IMR-90 (cell line): Measurements from ENCODE around the gene PRKN. TPM values are rescaled to one million over a fixed set of nuclear protein-coding genes. Genes with fewer than 3 reads are reported as not detected.

ENCODE experiments used
- ATAC-seq: fragments of 200-7000 bp; cut with Tn5 transposase; 2 replicates; pipeline ENCODE4 v1.9.1; 2020; ENCODE audit warnings: low read depth, mild to moderate bottlenecking, moderate library complexity
- Bru-seq: library from RNA; stranded (reverse); fragments of 400-500 nt; gene quantifications from one replicate; lab custom pipeline; 2021; lab: Mats Ljungman, UMichigan
- BruChase-seq, 2 experiments: library from RNA; stranded (reverse); fragments of 400-500 nt; gene quantifications; one replicate each; lab custom pipeline; 2021; lab: Mats Ljungman, UMichigan
- BruUV-seq: library from RNA; stranded (reverse); fragments of 400-500 nt; replicated peaks from 2 replicates; lab custom pipeline; 2021; lab: Mats Ljungman, UMichigan
- CTCF ChIA-PET: fragments of 300-600 bp; formaldehyde crosslinking; extraction: SDS; loops from one replicate; lab custom pipeline; 2021; ENCODE audit warnings: antibody characterized with exemption; lab: Yijun Ruan, JAX
- POLR2A ChIA-PET: fragments of 300-600 bp; sonication (Branson Sonifier 250); formaldehyde crosslinking; loops from one replicate; lab custom pipeline; 2022; ENCODE audit warnings: antibody characterized with exemption; ENCODE audit not compliant: unreplicated experiment; lab: Charles Lee
- DNase-seq: peaks from one replicate; pipeline ENCODE4 v3.0.0; 2013
- H2AFZ ChIP-seq: replicated peaks from 2 replicates; pipeline ENCODE3; 2013; ENCODE audit warnings: low read length, mild to moderate bottlenecking; ENCODE audit not compliant: poor library complexity
- H2AK5ac ChIP-seq: 2 replicates; pipeline ENCODE4 v1.6.1; 2013; ENCODE audit warnings: low read depth, low read length, inconsistent platforms
- H2AK9ac ChIP-seq: replicated peaks from 2 replicates; pipeline ENCODE3; 2013; ENCODE audit warnings: mild to moderate bottlenecking, low read depth, low read length, moderate library complexity; ENCODE audit not compliant: poor library complexity
- H2BK120ac ChIP-seq: 2 replicates; pipeline ENCODE4 v1.6.1; 2013; ENCODE audit warnings: low read depth, low read length, inconsistent platforms
- H2BK15ac ChIP-seq: 3 replicates; pipeline ENCODE4 v1.6.1; 2013; ENCODE audit warnings: low read depth, low read length, inconsistent platforms
- H2BK20ac ChIP-seq: 2 replicates; pipeline ENCODE4 v1.6.1; 2013; ENCODE audit warnings: low read depth, mild to moderate bottlenecking, inconsistent platforms, low read length, moderate library complexity
- H2BK5ac ChIP-seq: 2 replicates; pipeline ENCODE4 v1.6.1; 2013; ENCODE audit warnings: mild to moderate bottlenecking, low read depth, low read length, inconsistent platforms; ENCODE audit not compliant: poor library complexity, severe bottlenecking
- H3K14ac ChIP-seq: replicated peaks from 2 replicates; pipeline ENCODE4 v1.6.1; 2013; ENCODE audit warnings: low read depth, low read length, inconsistent platforms
- H3K18ac ChIP-seq: 2 replicates; pipeline ENCODE4 v1.6.1; 2013; ENCODE audit warnings: low read depth, low read length, control low read depth
- H3K23ac ChIP-seq: 2 replicates; pipeline ENCODE4 v1.6.1; 2013; ENCODE audit warnings: low read depth, low read length, inconsistent platforms
- H3K27ac ChIP-seq: 2 replicates; pipeline ENCODE4 v1.5.1; 2013; ENCODE audit warnings: mild to moderate bottlenecking, control low read depth, low read length; ENCODE audit not compliant: insufficient read depth
- H3K27me3 ChIP-seq: 2 replicates; pipeline ENCODE4 v1.6.1; 2013; ENCODE audit warnings: low read length; ENCODE audit not compliant: control insufficient read depth, insufficient read depth
- H3K36me3 ChIP-seq: 2 replicates; pipeline ENCODE4 v1.6.1; 2013; ENCODE audit warnings: low read length, mixed read lengths; ENCODE audit not compliant: control insufficient read depth, insufficient read depth
- H3K4ac ChIP-seq: 2 replicates; pipeline ENCODE4 v1.6.1; 2013; ENCODE audit warnings: low read depth, low read length, inconsistent platforms
- H3K4me1 ChIP-seq: 2 replicates; pipeline ENCODE4 v1.6.1; 2013; ENCODE audit warnings: low read length, mixed read lengths; ENCODE audit not compliant: control insufficient read depth, insufficient read depth
- H3K4me2 ChIP-seq: 2 replicates; pipeline ENCODE4 v1.6.1; 2013; ENCODE audit warnings: low read depth, mild to moderate bottlenecking, control low read depth, low read length, moderate library complexity
- H3K4me3 ChIP-seq: 2 replicates; pipeline ENCODE4 v1.5.1; 2013; ENCODE audit warnings: low read depth, mild to moderate bottlenecking, control low read depth, low read length, moderate library complexity; ENCODE audit not compliant: insufficient read depth
- H3K56ac ChIP-seq: 2 replicates; pipeline ENCODE4 v1.6.1; 2013; ENCODE audit warnings: low read length, inconsistent platforms; ENCODE audit not compliant: insufficient read depth; ENCODE audit errors: extremely low read depth
- H3K79me1 ChIP-seq, 2 experiments: 2 replicates each; pipeline ENCODE4 v1.6.1; 2013; ENCODE audit warnings: low read length in 2 of 2, inconsistent platforms in 1 of 2, low read depth in 1 of 2
- H3K9ac ChIP-seq: 2 replicates; pipeline ENCODE4 v1.6.1; 2013; ENCODE audit warnings: low read depth, low read length, control low read depth
- H3K9me1 ChIP-seq: 2 replicates; pipeline ENCODE4 v1.6.1; 2013; ENCODE audit warnings: low read length, inconsistent platforms; ENCODE audit not compliant: insufficient read depth
- H3K9me3 ChIP-seq: 2 replicates; pipeline ENCODE4 v1.6.1; 2013; ENCODE audit warnings: low read length; ENCODE audit not compliant: control insufficient read depth, insufficient read depth
- H4K20me1 ChIP-seq: 2 replicates; pipeline ENCODE4 v1.6.1; 2013; ENCODE audit warnings: low read length, inconsistent platforms; ENCODE audit not compliant: insufficient read depth
- H4K5ac ChIP-seq: 2 replicates; pipeline ENCODE4 v1.6.1; 2013; ENCODE audit warnings: mild to moderate bottlenecking, low read depth, low read length, control low read depth
- H4K8ac ChIP-seq, 2 experiments: 2 replicates each; pipeline ENCODE4 v1.6.1; 2013; ENCODE audit warnings: low read depth in 2 of 2, low read length in 2 of 2, control low read depth in 1 of 2, inconsistent platforms in 1 of 2
- H4K91ac ChIP-seq: 2 replicates; pipeline ENCODE4 v1.6.1; 2013; ENCODE audit warnings: low read depth, low read length, inconsistent platforms; ENCODE audit not compliant: insufficient read depth
- CEBPB ChIP-seq: IDR thresholded peaks from 2 replicates; pipeline ENCODE4 v1.6.1; 2012; ENCODE audit warnings: low read depth, low read length, improper control_type of control experiment
- MAZ ChIP-seq: IDR thresholded peaks from 2 replicates; pipeline ENCODE4 v1.6.1; 2012; ENCODE audit warnings: low read depth, mild to moderate bottlenecking, low read length, improper control_type of control experiment, moderate library complexity, borderline replicate concordance
- POLR2A ChIP-seq: IDR thresholded peaks from 2 replicates; pipeline ENCODE4 v1.6.1; 2012; ENCODE audit warnings: mild to moderate bottlenecking, low read depth, low read length
- WGBS, 2 experiments: methylation state at CpG; one replicate each; pipeline versions ENCODE4 v1.1.5 to v1.1.7; 2013; ENCODE audit warnings: missing lambda C conversion rate in 2 of 2; ENCODE audit not compliant: insufficient read length in 1 of 2; ENCODE audit errors: extremely low coverage in 2 of 2; 5-methylcytosine and 5-hydroxymethylcytosine counted together
- dilution Hi-C: fragments of 300-500 bp; cut with HindIII; formaldehyde crosslinking; loops from one replicate; pipeline ENCODE4 v1.14.3; 2018; ENCODE audit warnings: low sequenced_read_pairs; ENCODE audit not compliant: unreplicated experiment
- in situ Hi-C: fragments of 300-500 bp; cut with MboI; formaldehyde crosslinking; loops from 3 replicates; pipeline ENCODE4 v1.14.3; 2019; ENCODE audit warnings: low sequenced_read_pairs, inconsistent platforms, mixed read lengths
- intact Hi-C: fragments of 100-400 bp; cut with micrococcal nuclease; formaldehyde crosslinking; loops from 2 replicates; pipeline ENCODE4 v1.10.0; 2022
- long read RNA-seq: library from polyadenylated mRNA; unstranded; transcript quantifications from one replicate; pipeline ENCODE4 v2.0.0, GENCODE V29; 2021; ENCODE audit not compliant: unreplicated experiment
- polyA plus RNA-seq, 3 experiments: library from polyadenylated mRNA; depleted of rRNA; stranded (reverse); fragments of >200 nt; gene quantifications; 2 replicates each; pipeline ENCODE4 v1.2.3, GENCODE V29; 2012; ENCODE audit warnings: low replicate concordance in 1 of 3
- total RNA-seq: library from RNA; depleted of rRNA; stranded (reverse); fragments of >200 nt; gene quantifications from 2 replicates; pipeline ENCODE4 v1.2.3, GENCODE V29; 2012; rRNA removed
- TF ChIP-seq, protein P1 (sequence below): fragments of 150-350 bp; IDR thresholded peaks from 2 replicates; pipeline ENCODE4 v1.6.1; 2016; ENCODE audit warnings: low read depth, mild to moderate bottlenecking, low read length, moderate library complexity, borderline replicate concordance

Gene PRKN
- total RNA-seq = 0.18 and 0.28 TPM in 2 replicates
- 0.09 and 0.15 TPM in 2 replicates for polyA plus RNA-seq (2012; rRNA removed)
- polyA plus RNA-seq (2012; cell fraction: cytosol; rRNA removed) = 0.03 and 0.19 TPM in 2 replicates
- polyA plus RNA-seq (2012; cell fraction: nucleus; rRNA removed; ENCODE audit: low replicate concordance) = 0.07 and 0.11 TPM in 2 replicates
- Bru-seq, nascent RNA = percentile 24 among the genes with signal in this experiment
- percentile 30 among the genes with signal in this experiment for BruChase-seq, experiment 1, labeled RNA remaining after a 6-hour chase
- percentile 33 among the genes with signal in this experiment for BruChase-seq, experiment 2, labeled RNA remaining after a 2-hour chase
- long read RNA-seq = 0 reads

DNA sequence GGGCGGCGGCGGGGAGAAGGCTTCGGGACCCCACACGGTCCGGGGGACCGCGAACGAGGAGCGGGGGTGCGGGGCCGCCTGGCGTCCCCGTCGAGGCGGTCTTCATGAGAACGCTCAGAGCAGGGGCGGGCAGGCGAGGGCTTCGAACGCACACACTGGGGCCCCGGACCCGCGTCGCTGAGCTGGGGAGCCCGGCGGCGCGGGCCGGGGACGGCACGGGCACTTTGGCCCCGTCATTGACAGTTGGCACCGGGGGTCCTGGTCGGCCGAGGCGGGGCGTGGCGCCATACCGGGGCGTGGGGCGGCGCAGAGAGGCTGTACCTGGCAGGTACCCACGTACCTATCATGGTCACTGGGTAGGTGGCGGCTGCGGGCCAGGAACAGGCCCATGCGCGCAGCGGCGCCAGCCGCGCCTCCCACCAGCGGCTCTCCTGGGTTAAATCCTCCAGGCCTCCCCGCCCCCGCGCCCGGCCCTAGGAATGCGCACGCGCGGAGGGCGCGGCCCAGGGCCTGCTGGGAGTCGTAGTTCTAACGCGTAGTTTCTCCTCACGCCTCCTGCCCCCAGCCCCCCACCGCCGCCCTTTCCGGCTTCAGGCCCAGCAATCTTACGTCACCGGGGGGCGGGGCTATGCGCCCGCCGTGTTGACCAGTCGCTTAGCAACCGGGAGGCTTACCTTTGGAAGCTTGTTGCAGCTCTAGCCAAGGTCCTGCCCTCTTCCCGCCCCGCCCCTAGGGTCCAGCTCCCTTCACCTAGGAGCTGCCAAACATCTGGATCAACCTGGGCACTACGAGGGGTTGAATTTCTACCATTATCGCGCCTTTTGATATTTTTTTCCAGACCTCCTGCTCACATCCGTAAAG is at the start of gene PRKN, which contains the start of gene PACRG:
TSS of gene PRKN (minus strand) at position 445 of the 861 bp plus-strand sequence.
TSS of gene PACRG (plus strand) at position 653 of the 861 bp plus-strand sequence.
- Histone ChIP-seq H3K4me3 (peak within 1 kb of the TSS; percentile 69), H3K36me3 (no peaks in the 10 kb centered on the region), H4K91ac (no peak within 1 kb of the TSS), H3K4ac (no peak within 1 kb of the TSS), H2BK15ac (no peak within 1 kb of the TSS), H3K27ac (no peak within 1 kb of the TSS), H3K14ac (no peak within 1 kb of the TSS), H3K4me2 (peak within 1 kb of the TSS; percentile 63), H3K9ac (no peak within 1 kb of the TSS; the same call in 1 of the 2 replicates), H4K5ac (no peak within 1 kb of the TSS; the same call in 1 of the 2 replicates), H2BK120ac (no peak within 1 kb of the TSS), H2BK20ac (no peak within 1 kb of the TSS), H3K23ac (no peak within 1 kb of the TSS), H3K9me3 (no peaks in the 10 kb centered on the region), H3K4me1 (no peaks in the 10 kb centered on the region), H3K56ac (no peak within 1 kb of the TSS), H4K8ac (peak within 1 kb of the TSS in 1 of 2 experiments; percentile 52; a peak in 1 of 4 replicates), H2AK9ac (no peak within 1 kb of the TSS), H3K9me1 (no peaks in the 10 kb centered on the region), H2AFZ (peak within 1 kb of the TSS; percentile 98), H3K79me1 (no peaks in the 10 kb centered on the region), H3K27me3 (no peaks in the 10 kb centered on the region), H3K18ac (no peak within 1 kb of the TSS), H2BK5ac (no peak within 1 kb of the TSS), H2AK5ac (no peak within 1 kb of the TSS), H4K20me1 (no peaks in the 10 kb centered on the region)
- intact Hi-C loops (no loop called here), dilution Hi-C loops (no loop called here), in situ Hi-C loops (loop anchor here (25.0 kb wide), 1 partner anchor 1315 kb away; no protein-coding TSS in a partner anchor)
- TF ChIP-seq POLR2A (peak; percentile 31; the same call in 1 of the 2 replicates), CEBPB (peak; percentile 78), MAZ (peak; percentile 95; the same call in 1 of the 2 replicates)
- TF ChIP-seq, protein P1, sequence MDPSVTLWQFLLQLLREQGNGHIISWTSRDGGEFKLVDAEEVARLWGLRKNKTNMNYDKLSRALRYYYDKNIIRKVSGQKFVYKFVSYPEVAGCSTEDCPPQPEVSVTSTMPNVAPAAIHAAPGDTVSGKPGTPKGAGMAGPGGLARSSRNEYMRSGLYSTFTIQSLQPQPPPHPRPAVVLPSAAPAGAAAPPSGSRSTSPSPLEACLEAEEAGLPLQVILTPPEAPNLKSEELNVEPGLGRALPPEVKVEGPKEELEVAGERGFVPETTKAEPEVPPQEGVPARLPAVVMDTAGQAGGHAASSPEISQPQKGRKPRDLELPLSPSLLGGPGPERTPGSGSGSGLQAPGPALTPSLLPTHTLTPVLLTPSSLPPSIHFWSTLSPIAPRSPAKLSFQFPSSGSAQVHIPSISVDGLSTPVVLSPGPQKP = no peak
- 0% methylated on average over 43 of the region's 84 CpGs; no CpG with 5 or more reads in 1 of the 2 experiments for WGBS, 2 experiments
- no TSS peak for BruUV-seq
- ATAC-seq (peak; percentile 100), DNase-seq (peak; percentile 85)
- ChIA-PET POLR2A (no interaction called here), CTCF (no interaction called here)
